ENCODE data around the gene NDN.
A peak's percentile ranks its signal among the peaks of the same experiment; 100 is the strongest.
"Not testable (repeated sequence)": the region's sequence is repeated elsewhere in the genome, so short reads cannot be mapped to it uniquely, and the experiment has no call there.

Gene NDN, protein sequence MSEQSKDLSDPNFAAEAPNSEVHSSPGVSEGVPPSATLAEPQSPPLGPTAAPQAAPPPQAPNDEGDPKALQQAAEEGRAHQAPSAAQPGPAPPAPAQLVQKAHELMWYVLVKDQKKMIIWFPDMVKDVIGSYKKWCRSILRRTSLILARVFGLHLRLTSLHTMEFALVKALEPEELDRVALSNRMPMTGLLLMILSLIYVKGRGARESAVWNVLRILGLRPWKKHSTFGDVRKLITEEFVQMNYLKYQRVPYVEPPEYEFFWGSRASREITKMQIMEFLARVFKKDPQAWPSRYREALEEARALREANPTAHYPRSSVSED

DNA sequence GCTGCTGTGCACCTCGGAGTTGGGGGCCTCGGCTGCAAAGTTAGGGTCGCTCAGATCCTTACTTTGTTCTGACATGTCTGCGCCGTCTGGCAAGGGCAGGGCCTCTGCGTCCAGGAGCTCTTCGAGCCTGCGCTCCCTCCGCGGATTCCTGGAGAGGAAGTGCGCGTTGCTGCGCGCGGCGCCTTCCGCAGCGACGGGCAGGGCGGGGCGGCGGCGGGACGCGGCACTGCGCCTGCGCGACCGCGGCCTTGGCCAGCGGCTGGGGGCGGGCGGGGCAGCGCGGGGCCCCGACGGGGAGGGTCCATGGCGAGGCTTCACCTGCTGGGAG, at the start of gene NDN:
Gene NDN (minus strand): TSS at position 163 of the 328 bp plus-strand sequence. CDS start 88 bp downstream, at position 75.
- peak; percentile 27 for DNase-seq

DNA sequence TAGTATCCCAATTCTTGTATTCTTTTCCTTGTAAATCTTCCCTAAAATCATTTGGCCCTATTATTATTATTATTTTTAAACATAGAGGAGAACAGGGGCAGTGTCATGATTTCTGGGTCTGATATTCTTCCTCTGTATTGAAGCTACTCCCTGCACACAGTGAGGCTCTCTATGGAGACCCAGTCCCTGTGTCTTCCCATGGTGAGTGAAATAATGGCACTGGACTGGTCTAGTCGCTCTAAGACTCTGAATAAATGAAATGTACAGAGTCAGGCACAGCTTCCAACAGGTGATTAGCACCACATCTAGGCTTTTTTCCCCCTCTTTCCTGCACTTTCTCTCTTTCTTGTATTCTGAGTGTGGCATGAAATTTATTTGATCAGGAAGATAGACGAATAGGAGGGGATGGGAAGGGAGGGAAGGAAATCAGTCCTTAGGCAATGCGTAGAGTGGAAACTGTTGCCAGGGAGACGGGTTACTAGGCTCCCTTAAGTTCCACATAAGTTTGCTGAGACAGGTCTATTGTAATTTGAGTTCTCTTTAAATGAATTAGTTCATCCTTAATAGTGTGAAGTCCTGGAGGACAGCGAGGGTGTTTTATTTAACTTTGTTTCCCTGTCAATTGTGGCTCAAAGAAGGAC, 49.0 kb upstream of the NDN start:
- DNase-seq, result no peak

DNA sequence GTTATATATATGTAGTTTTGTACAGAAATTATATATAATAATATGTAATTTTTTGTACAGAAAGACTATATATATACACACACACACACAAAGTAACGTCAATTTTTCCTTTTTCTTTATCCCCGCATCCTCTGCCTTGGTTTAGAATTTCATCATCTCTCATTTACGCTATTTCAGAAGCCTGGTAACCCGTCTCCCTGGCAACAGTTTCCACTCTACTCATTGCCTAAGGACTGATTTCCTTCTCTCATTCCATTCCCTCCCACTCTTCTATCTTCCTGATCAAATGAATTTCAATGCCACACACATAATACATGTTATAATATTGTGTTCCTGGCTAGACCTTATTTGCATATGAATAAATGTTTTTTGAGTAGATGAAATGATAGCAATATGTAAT, 47.8 kb upstream of the NDN start:
- DNase-seq, result no peak

DNA sequence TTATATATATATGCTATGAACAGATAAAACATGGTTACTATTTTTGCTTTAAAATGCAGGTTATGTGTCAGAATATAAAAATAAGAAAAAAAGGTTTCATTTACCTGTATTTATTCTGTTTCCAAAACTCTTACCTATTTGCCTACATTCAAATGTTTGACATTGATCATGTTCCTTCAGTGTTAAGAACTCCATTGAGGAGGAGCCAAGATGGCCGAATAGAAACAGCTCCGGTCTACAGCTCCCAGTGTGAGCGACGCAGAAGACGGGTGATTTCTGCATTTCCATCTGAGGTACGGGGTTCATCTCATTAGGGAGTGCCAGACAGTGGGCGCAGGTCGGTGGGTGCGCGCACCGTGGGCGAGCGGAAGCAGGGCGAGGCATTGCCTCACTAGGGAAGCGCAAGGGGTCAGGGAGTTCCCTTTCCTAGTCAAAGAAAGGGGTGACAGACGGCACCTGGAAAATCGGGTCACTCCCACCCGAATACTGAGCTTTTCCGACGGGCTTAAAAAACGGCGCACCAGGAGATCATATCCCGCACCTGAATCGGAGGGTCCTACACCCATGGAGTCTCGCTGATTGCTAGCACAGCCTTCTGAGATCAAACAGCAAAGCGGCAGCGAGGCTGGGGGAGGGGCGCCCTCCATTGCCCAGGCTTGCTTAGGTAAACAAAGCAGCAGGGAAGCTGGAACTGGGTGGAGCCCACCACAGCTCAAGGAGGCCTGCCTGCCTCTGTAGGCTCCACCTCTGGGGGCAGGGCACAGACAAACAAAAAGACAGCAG, 27.0 kb upstream of the NDN start:
- not testable (repeated sequence) for DNase-seq

DNA sequence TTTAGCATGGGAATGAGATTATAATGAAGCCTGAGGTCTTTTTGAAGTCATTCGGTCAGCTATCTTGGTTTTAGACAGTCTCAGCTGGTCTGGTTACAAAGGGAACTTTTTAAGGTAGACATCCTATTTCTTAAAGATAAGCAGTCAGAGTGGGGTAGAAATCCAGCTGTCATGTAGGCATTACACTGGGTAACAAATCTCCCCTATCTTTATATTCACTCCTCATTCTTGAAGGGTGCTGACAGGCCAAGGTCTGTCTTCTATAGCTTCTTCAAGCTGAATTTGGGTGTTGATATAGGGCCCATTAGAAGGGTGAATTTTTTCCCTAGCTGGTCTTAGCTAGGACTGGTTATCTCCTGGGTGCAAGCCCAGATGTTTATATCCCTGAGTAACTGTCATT, 21.2 kb upstream of the NDN start:
- no peak for DNase-seq

DNA sequence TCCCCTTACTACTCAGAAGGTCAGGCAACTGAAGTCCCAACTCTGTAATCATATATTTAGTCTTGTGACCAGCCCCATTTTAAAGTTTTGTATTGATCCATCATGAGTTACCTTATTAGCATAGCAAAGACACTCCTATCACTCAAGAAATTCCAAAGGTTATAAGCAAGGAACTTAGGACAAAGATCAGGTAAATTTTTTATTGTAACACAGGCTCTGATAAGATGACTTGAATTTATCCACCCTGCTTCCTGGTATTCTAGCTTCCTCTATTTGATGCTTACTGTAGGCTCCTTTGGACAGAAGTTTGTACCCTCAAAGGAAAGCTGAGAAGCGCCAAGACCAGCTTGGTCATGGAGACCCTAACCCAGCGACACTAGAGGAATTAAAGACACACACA, 8.2 kb upstream of the NDN start:
- no peak for DNase-seq

DNA sequence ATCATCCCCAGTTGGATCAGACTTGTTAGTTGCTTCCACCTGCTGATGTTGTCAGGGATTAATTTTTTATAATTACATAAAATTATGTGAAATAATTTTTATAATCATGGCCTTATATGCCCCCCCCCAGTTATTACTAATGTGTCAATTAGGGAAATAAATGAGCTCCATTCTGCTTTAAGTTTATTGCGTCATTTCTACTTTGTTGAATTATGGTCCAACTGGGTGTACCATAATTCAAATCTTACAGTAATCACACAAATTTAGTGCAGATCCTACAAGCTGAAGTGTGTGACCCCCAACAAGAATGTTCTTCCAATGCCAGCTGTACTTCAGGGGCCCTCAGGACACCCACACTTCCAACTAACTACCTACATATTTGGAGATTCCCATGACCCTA, 7.5 kb upstream of the NDN start:
- no peak for DNase-seq

DNA sequence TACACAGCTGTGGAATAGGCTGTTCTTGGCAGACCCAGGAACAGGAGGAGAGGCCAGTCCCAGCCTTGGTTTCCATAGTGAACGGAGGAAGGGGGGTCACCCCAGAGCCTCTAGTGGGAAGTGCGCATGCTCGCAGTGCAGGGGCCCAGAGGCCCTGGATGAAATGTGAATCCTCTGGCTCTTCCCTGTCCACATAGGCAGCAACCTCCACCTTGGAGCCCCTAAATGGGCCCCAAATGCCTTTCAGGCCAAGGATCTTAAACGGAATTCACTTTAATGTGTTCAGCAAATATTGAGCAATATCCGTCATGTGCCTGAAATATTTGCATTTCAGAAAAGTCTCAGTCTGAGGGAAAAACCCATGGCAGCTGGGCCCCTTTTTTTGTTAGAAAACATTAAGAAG, 3.3 kb upstream of the NDN start:
- no peak for DNase-seq

DNA sequence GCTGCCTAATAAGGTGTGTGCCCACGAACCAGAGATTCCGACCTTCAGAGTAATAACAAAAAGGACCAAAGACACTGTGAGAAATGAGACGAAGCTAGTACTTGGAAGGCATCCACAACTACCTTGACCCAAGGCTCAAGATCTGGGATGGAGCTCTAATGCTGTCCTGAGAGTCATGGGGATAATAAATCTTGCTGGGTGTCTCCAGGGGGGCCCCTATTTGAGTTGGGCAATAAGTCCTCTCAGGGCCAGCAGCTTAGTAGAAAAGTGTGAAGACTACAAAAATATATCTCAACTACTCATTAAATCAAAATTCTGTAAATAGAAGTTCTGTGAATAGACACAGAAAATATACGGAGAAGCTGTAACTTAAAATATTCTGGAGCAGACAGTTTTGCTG, 2.9 kb upstream of the NDN start:
- DNase-seq, result no peak

DNA sequence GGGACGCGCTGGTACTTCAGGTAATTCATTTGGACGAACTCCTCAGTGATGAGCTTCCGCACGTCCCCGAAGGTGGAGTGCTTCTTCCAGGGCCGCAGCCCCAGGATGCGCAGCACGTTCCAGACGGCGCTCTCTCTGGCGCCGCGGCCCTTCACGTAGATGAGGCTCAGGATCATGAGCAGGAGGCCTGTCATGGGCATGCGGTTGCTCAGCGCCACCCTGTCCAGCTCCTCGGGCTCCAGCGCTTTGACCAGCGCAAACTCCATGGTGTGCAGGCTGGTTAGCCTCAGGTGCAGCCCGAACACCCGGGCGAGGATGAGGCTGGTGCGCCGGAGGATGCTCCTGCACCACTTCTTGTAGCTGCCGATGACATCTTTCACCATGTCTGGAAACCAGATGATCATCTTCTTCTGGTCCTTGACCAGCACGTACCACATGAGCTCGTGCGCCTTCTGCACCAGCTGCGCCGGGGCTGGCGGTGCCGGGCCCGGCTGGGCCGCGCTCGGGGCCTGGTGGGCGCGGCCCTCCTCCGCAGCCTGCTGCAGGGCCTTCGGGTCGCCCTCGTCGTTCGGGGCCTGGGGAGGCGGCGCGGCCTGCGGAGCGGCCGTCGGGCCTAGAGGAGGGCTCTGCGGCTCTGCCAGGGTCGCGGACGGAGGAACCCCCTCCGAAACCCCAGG, 501 bp downstream of the NDN start:
- no peak for DNase-seq

DNA sequence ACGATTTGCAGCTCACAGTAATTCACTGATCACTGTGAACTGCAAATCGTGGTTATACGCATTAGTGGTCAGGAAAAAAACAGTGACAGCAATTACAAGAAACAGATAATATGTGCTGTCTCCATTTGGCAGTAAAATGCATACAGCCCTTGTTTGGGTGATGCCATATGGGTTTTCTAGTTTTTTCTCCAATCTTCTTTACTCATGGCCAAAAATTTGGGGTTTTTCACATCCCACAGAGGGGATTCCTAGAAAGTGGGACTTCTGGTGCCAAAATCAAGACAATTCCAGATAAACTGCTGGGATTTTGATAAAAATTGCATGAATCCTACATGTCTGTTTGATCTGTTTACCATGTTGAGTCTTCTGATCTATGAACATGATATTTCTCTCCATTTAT, 15.6 kb downstream of the NDN start:
- DNase-seq, result no peak

DNA sequence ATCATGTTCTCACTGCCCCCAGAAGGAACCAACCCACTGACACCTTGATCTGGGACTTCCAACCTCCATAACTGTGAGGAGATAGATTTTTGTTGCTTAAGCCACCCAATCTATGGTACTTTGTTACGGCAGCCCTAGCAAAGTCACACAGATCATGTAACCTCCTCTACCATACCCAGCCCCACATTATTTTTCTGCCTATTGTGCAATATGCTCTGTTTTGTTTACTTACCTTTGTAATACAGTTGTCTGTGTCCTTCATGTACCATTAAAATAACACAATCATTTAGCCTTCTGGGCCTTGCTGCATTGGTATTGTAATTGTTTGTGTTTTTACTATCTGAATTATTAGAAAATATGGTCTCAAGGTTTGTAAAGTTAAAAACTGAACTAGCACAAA, 16.1 kb downstream of the NDN start:
- DNase-seq, result no peak

DNA sequence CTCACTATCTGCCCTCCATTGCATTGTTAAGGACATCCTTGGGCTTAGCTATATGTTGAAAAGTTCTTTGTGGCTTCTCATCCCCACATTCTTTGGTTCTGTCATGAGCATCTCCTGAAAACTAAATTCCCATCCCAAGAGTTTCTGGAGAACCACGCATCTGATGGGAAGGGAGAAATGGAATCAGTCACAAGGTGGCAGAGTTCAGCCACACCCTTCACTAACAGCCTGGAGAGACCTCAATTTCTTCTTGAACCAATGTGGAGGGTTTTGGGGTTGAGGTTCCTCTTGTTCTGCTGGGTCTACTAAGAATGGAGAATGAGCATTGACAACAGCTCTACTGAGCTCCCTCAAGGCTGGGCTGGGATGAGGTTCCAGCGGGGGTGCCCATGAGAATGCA, 23.9 kb downstream of the NDN start:
- no peak for DNase-seq

DNA sequence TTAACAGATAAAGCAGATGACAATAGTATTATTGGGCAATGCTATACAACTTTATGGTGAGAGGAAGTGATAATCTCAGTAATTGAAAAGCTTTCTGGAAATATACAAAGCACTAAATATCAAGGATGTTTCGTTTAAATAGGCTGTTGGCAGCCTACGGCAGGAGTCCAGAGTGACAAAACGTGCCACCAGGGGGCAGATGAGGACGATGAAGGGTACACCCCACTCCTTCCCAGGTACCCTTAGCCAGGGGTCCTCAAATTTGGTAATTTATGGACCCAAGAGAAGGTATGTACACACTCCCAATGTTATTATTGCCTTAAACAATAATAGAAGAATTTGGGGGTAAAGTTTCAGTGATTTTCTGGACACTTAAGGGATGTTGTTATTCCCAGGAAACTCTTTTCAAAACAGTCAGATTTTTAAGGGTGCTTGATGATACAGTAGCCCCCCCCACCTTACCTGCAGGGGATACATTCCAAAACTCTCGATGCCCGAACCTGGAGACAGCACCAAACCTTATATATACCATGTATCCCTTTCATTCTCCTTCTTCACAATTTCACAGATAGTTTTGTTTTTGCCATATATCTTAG, 38.1 kb downstream of the NDN start:
- peak; percentile 25 for DNase-seq

DNA sequence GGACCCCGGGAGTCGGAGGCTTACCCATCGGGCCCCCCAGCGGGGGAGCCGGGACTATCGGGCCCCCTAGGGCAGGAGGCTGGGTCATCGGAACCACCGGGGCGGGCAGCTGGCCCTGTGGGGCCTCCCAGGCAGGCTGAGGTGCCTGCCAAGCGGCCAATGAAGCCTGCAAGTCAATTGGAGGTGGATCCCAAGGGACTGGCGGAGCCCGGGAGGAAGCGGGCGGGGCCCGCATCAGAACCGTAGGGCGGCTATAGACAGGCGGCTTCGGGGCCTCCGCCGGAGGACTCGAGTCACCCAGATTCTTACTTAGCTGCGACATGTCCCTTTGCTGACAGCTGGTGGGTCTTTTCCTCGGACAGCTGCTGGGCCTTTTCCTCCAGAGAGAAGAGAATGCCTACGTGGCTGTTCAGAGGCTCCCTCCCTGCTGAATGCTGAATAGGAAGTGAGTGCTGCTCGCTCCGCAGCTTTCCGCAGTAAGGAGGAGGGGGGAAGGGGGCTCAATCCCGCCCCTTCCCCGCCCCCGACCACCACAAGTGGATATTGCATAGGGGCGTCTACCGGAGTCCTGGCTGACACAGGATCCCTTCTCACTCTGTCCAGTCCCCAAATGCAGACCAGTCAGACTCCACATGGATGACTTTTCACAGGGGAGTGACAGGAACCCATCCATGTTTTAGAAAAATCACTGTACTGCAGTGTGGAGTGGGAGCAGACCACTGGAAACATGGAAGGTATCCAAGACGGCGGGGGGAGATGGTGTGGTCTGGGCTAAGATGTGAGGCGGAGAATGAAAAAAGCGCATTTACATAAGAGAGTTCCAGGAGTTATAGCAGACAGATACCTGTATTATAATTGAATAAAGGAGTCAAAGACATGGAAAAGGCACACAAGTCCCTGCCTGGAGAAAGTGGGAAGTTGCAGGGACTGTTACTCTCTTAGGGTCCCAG, 39.4 kb downstream of the NDN start, which contains the start of gene MAGEL2:
Gene MAGEL2 (minus strand): TSS at position 447 of the 950 bp plus-strand sequence. CDS start 125 bp downstream, at position 322.
- no peak for DNase-seq

DNA sequence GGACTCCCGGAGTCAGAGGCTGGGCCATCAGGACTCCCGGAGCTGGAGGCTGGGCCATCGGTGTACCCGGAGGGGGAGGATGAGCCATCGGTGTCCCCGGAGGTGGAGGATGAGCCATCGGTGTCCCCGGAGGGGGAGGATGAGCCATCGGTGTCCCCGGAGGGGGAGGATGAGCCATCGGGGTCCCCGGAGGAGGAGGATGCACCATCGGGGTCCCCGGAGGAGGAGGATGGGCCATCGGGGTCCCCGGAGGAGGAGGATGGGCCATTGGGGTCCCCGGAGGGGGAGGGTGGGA, 40.2 kb downstream of the NDN start:
- no peak for DNase-seq

DNA sequence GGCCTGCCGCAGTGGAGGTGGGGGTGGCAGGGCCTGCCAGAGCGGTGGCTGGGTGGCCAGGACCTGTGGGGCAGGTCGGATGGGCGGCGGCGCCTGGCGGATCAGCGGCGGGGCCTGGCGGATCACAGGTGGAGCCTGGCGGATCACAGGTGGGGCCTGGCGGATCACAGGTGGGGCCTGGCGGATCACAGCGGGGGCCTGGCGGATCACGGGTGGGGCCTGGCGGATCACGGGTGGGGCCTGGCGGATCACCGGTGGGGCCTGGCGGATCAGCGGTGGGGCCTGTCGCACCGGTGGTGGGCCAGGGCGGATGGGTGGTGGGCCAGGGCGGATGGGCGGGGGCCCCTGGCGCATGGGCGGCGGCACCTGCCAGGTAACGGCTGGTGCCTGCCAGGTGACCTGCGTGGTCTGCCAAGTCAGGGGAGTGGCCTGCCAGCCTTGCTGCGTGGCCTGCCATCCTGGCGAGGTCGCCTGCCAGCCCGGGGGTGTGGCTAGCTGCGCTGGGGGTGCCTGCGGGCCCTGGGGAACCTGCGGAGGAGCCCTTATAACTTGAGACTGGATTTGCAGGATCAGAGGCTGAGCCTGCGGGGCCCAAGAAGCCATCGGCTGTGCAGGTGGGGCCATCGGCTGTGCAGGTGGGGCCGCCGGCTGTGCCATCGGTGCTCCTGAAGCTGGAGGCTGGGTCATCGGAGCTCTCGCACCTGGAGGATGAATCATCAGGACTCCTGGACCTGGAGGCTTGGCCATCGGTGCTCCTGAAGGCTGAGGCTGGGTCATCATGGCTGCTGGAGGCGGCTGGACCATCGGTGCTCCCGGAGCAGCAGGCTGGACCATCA, 40.7 kb downstream of the NDN start:
- no peak for DNase-seq

DNA sequence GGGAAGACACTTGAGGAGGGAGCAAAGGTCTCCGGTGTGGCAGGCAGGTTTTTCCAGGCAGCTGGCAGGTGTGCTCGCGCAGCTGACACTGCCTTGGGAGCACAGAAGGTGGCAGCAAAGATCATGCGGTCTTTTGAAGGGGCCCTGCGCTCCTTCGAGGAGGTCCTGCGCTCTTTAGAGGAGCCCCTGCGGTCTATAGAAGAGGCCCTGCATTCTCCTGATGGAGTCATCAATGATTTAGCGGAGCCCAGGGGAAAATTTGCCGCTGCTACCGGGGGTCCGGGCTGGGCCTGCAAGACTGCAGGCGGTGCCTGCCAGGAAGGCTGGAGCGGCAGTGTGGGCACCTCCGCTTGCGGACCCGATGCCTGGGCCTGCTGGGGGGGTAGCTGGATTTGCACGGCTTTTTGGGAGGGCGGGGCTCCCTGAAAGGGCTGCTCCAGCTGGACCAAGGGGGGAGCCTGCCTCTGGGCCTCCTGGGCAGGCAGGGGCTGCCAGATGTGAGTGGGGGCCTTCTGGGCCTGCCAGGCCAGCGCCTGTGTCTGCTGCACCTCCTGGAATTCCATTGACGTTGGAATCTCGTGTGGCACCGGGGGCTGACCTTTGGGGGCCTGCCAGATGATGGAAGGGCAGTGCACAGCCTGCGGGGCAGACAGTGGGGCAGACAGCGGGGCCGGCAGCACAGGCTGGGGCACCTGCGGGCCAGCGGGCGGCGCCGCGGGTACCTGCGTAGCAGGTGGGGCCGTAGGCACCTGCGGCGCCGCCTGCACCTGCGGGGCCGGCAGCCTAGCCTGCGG, 41.5 kb downstream of the NDN start:
- DNase-seq, result no peak

DNA sequence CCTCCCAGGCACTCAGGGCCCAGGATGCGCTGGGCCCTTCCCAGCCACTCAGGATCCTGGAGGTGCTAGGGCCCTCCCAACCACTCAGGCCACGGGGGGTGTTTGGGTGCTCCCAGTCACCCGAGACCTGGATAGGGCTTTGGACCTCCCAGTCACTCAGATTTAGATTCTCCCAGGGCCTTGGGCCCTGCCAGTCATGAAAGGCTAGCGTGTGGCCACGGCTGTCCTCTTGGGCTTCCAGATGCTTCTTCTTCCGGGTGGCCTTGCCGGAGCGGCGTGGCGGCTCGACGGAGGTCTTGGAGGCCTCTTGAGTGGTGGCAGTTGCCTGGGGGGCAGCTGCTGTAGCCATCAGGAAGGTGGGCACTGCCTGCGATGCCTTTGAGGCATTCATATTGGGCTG, 42.3 kb downstream of the NDN start:
- no peak for DNase-seq

DNA sequence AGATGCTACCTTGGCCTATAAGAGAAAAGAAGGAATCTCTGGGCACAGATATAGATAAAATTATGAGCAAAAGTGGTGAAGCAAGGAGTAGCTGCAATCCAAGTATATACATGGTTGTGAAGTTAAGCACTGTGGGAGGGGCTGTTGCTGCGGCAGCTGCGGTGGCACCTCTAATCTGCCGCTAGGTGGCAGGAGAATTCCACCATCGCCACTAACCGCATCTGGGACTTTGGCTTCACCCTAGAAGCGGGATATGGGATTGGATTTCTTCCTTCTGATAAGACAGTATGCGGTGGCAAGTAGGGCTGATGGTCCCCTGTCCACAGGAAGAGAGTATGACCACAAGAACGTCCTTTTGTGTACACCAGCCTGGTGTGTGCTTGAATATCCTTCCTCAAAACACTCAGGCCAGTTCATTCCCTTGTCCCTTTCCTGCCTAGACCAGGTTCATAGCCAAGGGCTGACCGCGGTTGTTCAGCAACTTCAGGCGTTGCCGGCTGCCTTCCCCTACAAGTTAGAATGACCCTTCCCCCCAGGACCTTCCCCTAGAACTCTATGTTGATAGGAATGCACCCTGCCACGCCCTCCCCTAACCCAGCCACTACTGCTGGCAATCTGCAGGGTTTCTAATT, 44.6 kb downstream of the NDN start:
- peak; percentile 59 for DNase-seq
